Amygdala (tissue), 56 donors: ENCODE measurements around the gene LYAR.

ENCODE experiments used
- DNase-seq, 56 donors: peaks; one replicate each; lab custom pipeline; 2025; lab: John Stamatoyannopoulos, UW

LYAR gene

DNA sequence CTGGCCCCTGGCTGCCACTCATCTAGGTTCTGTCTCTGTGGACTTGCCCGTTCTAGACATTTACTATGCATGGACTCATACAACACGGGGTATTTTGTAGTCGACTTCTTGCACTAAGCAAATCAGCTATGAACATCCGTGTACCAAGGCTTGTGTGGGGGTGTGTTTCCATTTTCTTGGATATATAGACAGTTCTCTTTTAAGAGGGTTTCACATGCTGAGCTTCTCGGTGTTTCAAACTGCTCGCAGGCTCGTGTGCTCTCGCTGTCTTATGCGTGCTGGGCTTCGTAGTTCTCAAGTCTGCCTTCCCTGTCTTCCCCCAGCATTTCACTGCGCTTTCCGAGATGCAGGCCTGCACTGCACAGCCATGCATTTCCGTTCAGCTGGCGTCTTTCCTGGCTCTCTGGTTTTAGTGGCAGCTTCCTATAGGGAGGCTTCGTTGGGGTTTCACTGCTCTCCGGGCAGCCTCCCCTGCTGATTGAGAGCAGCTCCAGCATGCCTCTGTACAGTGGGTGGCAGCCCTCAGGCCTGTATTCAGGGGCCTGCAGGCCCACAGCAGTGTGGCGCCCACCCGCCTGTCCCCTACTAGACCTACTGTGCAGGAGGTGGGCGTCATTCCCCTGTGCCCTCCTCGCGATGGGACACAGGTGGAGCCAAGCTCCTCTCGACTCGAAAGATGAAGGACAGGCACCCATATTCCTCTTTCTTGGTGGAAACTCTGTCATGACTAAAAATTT, 27.7 kb upstream of the LYAR start:
- no peak for DNase-seq

DNA sequence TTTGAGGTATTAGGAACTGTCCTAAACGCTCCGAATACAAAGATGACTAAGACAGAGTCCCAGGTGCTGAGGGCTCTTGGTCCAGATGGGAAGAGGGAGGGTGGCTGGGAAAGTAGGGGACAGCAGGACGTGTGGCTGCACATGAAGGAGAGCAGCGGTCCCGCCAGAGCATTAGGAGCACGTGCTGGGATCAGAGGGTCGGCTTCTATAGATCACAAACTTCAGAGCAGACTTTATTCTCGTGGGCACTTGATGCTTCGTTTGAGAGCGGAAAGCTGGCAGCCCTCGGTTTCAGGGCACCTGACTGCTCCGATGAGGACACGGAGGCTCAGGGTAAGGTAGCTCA, 26.2 kb upstream of the LYAR start:
- no peak for DNase-seq

DNA sequence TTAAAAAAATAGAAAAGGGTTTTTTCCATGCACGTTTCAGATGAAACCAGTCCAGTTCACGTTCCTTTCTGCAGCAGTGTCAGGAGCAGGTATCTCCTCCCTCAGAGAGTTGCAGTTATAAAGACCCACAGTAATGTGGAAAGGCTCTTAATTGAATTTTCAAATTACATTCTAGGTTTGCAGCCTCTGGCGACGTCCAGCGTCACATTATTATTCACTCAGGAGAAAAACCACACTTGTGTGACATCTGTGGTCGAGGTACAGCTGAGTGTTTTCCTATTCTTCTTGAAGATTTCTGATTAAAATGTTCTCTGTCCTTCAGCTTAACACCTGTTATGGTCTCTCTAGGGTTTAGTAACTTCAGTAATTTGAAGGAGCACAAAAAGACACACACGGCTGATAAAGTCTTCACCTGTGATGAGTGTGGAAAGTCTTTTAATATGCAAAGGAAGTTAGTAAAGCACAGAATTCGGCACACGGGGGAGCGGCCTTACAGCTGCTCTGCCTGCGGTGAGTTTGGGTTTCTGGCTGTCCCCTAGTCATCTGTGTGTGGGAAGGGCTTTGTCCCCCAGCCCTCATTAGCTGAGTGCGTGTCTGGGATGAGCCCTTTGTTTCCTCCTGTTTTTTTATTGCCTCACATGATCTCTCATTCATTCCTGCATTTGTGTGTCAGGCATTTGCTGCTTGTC, 25.7 kb upstream of the LYAR start:
- DNase-seq = no peak

DNA sequence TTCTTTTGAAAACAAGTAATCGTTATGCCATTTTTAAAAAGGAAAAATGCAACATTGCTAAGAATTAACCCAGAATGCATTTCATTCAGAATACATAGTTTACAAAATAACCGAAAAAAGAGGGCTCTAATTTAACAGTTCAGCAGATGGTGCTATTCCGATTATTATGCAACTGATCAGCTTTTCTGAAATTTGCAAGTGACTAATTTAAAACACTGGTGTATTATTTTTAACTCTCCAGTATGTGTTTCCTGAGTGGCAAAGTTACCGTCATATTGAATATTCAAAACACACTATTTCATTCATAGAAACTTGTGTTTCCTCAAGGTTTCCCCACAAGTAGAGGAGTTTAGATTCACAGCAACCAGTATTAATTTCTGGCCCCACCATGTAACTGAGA, 21.2 kb upstream of the LYAR start:
- DNase-seq = no peak

DNA sequence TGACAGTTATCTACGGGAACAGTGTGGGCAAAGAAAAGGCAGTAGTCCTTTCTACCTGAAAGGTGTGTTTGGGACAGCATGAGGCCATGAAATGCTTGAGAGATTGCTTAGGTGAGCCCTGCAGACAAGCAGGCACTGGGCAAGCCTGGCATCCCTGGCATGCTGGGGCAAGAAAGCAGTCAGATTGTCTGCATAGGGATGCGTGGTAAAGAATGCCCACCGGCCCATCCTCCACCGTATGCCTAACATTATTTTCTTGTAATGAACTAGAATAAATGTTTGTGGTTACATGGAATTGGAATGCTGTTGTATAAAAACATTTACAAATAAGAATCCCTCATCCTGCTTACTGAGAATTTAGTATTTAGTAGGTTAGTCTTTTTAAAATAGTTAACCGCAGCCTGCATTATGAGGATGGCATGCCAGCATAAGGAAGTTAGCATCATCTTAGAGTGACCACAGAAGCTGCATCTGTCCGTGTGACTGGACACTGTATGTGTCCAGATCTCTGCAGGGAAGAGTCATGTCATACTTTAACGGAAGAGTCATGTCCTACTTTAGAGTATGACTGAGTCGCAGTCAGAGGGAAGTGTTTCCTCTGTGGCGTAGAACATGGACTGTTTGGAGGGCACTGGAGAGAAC, 19.0 kb upstream of the LYAR start:
- no peak for DNase-seq

DNA sequence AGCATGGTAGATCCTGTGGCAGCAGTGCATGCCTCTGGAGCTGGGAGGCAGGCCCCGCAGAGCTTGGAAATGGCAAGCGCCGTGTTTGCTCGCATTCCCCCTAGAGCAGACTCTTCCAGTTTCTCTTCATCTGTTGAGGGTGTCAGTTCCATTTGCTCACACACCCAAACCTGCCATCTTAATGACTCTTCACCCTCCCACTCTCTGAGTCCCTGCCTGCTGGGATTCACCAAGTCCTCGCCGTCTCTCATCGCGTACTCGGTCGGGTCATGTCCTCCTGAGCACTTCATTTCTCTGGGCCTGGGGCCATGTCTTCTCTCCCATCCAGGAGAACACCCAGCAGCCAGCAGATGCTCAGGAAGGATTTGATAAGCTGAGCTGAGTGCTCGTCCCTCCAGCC, 17.0 kb upstream of the LYAR start:
- DNase-seq = no peak

DNA sequence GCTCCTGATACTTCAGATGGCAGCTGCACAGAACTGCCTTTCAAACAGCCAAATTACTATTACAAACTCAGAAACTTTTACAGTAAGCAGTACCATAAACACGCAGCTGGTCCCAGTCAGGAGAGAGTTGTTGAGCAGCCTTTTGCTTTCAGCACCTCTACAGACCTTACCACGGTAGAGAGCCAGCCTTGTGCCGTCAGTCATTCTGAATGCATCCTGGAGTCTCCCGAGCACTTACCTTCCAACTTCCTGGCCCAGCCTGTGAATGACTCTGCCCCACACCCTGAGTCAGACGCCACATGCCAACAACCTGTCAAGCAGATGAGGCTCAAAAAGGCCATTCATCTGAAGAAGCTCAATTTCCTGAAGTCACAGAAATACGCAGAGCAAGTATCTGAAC, 12.5 kb upstream of the LYAR start:
- no peak for DNase-seq

DNA sequence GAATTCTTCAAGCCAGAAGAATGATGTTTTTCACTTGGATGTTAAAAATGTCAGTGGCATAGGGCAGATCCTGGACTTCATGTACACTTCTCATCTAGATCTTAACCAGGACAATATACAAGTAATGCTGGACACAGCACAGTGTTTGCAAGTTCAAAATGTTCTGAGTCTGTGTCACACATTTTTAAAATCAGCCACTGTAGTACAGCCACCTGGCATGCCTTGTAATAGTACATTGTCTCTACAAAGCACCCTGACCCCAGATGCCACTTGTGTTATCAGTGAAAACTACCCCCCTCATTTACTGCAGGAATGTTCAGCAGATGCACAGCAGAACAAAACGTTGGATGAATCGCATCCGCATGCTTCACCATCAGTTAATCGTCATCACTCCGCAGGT, 12.0 kb upstream of the LYAR start:
- DNase-seq = no peak

DNA sequence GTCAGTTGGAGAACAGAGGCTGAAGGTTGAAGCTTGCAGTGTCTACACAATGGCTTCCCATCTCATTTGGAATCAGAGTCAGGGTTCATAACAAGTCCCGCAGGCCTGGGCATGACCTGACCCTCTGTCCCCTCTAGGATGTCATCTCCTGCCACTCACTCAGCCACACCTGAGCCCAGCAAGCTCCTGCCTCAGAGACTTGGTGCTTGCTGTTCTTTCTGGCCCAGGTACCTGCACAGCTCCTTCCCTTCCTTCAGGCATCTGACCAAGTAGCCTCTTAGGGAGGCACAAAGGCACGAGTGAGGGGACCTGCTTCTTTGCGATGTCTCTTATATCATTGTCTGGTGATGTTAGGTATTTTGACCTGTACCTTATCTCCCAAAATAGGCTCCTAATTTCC, 9.1 kb upstream of the LYAR start:
- DNase-seq = no peak

DNA sequence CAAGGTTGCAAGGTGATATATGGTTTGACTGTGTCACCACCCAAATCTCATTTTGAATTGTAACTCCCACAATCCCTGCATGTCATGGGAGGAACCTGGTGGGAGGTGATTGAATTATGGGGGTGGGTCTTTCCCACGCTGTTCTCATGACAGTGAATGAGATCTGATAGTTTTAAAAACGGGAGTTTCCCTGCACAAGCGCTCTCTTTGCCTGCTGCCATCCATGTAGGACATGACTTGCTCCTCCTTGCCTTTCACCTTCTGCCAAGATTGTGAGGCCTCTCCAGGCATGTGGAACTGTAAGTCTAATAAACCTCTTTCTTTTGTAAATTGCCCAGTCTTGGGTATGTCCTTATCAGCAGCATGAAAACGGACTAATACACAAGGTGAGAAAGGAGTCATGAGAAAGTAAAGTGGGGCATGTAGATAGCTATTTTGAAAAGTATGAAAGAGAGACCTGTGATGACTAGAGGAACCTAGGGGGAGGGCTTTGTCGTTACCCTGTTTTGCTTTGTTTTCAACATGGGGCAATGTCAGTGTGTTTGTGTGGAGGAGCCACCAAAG, 6.4 kb upstream of the LYAR start:
- no peak for DNase-seq

DNA sequence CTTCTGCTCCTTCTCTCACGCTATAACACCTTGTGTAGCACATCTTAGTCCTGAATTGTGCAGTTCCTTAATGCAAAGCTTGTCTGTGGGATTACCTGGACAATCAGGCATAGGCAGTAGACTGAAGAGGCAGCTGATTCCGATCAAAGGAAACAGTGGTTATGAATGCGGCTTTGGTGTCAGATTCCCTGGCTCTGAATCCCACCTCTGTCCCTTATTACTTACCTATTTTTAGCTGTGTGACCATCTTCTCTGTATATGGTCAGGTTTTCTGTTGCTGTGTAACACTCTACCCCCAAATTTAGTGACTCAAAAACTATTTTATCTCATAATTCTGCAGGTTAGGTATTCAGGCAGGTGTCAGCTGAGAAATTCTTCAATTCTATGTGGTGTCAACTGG, 3.3 kb upstream of the LYAR start:
- no peak for DNase-seq

DNA sequence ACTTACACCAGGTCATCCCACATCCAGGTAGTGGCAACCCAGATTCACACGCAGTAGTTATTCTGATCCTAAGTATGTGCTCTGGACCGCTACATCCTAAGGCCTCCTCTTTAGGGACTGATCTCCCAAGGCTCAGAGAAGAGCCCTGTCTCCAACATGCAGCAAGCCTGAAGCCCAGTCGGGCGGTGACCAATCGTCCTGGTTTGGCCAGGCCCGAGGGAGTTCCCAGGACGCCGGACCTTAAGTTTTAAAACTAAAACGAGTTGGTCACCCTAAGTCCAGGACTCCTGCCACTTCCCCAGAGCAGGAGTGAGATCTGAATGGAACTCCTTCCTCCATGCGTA, 385 bp downstream of the LYAR start:
- no peak for DNase-seq

DNA sequence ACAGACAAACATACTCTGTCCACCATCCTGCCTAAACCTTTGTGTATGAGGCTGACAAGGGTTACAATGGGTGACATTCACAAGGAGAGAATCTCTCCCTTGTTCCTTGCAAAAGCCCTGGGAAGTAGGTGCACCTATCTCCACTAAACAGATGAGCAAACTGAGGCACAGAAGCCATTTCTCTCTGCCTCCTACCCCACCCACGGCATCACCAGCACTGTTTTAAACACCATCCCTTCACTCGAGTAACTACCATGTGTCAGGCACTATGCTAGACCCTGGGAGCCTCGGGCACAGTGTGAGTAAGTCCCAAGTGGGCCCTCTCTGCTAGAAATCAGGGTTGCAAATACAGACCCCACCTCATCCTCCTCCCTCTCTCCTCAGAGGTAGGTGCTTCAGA, 899 bp downstream of the LYAR start:
- DNase-seq = no peak

DNA sequence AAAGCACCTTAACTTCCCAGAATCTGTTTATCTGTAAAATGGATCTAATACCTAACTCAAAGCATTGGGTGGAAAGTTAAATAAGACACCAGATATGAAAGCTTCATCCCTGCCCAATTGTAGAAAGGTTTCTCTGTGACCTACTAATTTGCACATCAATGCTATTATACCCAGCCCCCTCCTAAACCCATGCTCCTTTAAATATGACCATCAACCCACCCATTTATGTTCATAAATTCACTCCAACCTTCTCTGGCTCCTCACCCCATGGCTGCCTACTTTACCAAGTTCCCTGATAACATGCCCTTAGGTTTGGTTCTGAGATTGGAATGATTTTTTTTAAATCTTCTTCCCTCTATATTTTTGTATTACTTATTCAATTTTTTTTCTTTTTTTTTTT, 1.9 kb downstream of the LYAR start:
- no peak for DNase-seq

DNA sequence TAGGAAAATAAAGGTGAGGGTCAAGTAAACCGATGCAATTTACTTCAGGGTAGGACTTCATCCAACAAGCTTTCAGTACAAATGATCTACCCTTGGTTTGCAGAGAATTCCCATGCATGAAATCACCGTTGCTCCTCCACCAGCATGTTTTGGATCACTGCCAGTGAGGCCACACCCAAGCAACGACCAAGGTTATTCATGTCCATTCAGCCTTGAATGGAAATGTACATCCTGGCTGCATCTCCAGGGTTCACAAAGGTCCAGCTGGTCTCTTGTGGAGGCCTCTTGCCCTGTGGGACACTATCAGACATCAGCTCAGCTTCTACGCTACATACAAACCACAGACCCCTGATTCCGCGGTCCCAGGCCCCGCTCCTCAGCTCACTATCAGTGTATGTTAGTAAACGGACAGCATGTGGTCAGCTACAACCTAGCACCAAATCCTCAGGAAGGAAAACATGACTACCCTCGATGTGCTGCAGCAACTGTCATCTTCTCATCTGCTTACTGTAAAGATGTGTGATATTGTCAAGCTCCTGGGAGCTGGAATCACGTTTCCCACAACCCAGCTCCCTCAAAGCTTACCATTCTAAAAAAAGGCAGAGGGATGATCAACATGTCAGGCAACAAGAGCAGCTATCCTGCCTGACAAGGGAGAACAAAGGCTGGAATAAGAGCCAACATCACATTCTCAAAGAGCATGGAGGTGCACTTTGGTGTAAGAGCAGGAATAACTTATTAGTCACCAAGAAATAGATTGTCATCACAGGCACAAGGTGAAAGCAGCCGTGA, 4.9 kb downstream of the LYAR start:
- DNase-seq = no peak

DNA sequence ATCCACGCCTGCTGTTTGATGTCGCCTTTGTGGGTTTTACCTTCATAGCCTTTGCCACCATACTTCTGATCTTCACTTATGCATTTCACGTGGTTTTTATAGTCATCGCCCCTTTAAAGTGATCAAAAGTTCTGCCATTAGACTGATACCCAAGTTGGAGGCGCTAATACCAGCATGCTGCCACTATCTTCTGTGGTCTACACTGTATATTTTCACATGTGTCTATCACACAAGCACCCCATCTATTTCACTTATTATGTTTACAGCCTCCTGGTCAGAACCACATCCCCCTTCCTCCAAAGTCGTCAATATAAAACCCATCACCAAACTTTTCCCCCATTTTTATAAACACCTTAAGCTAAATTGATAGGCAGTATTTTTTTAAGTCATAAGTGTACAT, 8.2 kb downstream of the LYAR start:
- no peak for DNase-seq

DNA sequence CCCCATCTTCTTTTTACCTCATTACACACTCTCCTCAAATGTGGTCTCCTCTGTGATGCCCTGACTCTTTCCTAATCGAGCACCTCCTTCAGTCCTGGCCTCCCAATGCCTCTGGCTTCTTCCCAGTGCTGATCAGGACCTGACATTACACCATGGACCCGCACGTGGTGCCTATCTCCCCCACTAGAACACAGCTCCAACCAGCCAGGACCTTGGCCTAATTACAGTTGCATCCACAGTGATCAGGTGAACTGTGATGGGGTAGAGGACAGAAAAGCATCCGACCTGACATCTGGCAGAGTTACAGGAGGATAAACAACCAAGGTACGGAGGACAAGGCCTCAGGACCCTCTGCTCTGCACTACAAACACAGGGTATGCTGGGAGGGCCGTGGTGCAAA, 12.4 kb downstream of the LYAR start:
- no peak for DNase-seq

DNA sequence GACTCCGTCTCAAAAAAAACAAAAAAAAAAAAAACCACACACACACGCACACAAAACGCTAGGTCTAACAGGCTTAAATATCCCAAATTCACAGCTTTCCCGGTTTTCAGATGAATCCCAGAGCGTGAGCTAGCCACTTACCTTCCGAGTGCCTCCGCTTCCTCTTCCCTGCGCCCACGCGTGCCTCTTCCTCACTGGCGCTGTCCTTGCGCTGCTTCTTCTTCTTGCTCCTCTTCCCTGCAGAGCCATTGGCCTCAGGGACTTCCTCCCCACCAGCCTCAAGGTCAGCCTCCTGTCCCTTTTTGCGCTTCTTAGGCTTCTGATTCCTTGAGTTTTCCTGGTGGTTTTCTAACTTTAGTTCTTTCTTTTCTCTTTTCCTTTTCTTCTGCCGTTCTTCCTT, 15.7 kb downstream of the LYAR start:
- no peak for DNase-seq

DNA sequence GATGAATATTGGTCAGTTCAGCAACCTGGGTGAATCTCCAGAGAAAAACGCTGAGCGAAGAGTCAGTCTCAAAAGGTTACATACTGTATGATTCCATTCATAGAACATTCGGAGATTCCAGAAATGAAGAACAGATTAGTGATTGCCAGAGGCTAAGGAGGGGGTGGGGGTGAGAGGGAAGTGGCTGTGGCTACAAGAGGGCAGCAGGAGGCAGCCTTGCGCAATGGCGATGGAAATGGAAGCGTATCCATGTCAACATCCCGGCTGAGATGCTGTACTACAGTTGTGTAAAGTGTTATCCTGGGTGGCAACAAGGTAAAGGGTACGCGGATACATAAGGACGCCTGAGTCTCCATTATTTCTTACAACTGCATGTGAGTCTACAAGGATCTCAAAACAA, 18.0 kb downstream of the LYAR start:
- DNase-seq = no peak

DNA sequence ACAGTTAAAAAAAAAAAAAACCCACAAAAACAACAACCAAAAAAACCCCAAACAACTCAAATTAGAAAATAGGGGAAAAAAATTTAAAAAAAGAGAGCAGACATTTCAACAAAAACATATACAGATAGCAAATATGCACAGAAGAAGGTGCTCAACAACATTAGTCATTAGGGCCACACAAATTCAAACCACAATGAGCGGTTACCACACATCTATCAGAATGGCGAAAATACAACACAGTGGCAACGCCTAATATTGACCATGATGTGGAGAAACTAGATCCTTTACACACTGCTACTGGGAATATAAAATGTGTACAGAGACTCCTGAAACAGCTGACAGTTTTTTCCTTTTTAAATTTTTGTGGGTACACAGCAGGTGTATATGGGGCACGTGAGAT, 19.4 kb downstream of the LYAR start:
- DNase-seq = no peak

DNA sequence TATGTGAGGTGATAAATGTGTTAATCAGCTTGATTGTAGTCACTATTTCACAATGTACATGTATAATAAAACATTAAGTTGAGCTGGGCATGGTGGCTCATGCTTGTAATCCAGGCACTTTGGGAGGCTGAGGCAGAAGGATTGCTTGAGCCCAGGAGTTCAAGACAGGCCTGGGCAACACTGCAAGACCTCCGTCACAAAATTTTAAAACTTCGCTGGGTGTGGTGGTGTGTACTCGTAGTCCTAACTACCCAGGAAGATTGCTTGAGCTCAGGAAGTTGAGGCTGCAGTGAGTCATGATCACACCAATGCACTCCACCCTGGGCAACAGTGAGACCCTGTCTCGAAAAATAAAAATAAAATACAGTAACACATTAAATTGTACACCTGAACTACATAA, 20.1 kb downstream of the LYAR start:
- DNase-seq = no peak
